SIG-M5 treated with dmso at 0.1 percent for 504 hours (cell line): ENCODE data around the gene MTRR.
A peak's percentile ranks its signal among the peaks of the same experiment; 100 is the strongest.

ENCODE experiments used
- DNase-seq: peaks from one replicate; lab custom pipeline; 2025; ENCODE audit not compliant: unreplicated experiment; lab: John Stamatoyannopoulos, UW

Gene MTRR

DNA sequence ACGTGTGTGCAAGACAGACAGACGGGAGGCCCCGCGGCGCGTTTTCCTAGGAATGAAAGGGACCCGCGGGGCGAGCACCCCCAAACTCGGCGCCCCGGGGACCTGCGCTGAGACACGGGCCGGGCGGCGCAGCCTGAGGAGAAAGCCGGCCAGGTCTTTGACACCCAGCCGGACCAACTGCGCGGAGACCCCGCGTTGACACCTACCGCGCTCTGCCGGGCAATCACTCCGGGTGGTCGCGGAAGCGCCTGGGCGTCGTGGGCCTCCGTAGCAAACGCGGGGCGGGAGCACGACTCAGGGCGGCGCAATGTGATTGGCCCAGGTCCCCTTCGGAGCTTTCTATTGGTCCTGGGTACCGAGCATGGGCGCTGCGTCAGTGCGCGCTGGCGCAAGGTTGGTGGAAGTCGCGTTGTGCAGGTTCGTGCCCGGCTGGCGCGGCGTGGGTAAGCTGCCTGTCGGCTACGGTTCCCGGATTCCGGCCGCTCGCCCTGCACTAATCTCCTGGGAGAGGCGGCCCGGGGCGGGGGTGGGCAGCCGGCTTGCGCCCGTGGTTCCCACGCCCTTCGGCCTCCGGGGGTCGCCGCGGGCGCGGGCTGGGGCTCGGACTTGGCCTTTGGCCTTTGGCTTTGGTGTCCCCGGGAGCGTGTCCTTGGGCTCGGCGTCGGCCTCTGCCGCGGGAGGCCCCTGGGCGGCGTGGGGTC lies at the start of gene MTRR, which contains the start of gene FASTKD3:
TSS of gene MTRR (plus strand) at position 376 of the 701 bp plus-strand sequence. CDS start 1,647 bp downstream, outside the sequence.
TSS of gene FASTKD3 (minus strand) at position 259 of the 701 bp plus-strand sequence. CDS start 948 bp downstream, outside the sequence.
- DNase-seq, result peak; percentile 94

DNA sequence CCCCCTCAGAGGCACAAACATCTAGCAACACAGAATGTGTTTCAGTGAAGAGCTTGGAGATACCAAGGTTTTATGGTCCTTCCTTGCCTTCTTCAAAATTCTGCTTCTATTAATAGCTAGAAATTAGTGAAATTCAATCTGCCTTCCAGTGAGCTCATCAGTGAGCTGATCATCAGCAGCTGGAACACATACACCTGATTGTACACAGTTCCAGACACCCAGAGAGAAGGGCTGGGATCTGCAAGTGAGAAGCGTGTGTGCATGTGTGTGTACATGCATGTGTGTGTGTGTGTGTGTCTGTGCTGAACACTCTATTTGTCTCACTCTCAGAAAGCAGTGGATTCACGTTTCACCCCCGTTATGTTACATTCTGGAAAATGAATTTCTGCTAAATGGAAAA lies 46.5 kb upstream of the MTRR start:
- DNase-seq, result no peak

DNA sequence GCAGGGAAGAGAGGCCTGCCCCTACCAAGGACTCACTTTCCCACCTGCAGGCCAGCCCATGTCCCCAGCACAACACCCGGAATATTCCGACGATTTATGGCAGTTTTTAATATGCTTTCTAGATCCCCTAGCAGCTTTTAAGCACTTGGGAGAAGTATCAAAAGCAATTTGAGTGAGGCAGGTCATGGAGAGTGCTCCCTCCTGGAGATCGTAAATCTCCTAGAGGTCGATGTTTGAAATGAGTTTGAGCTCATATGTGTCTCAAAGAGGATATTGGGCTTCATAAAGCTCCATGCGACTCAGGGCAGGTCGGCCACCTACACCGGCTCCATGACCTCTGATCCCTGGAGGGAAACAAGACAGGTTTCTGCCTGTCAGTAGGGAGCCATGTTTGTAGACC lies 45.4 kb upstream of the MTRR start:
- no peak for DNase-seq

DNA sequence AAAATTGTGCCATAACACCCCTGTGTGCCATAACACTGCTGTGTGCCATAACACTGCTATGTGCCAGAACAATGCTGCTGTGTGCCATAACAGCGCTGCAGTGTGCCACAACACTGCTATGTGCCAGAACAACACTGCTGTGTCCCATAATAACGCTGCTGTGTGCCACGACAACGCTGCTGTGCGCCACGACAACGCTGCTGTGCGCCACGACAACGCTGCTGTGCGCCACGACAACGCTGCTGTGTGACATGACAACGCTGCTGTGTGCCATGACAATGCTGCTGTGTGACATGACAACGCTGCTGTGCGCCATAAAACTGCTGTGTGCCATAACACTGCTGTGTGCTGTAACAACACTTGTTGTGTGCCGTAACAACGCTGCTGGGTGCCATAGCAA lies 44.0 kb upstream of the MTRR start:
- DNase-seq, result no peak

DNA sequence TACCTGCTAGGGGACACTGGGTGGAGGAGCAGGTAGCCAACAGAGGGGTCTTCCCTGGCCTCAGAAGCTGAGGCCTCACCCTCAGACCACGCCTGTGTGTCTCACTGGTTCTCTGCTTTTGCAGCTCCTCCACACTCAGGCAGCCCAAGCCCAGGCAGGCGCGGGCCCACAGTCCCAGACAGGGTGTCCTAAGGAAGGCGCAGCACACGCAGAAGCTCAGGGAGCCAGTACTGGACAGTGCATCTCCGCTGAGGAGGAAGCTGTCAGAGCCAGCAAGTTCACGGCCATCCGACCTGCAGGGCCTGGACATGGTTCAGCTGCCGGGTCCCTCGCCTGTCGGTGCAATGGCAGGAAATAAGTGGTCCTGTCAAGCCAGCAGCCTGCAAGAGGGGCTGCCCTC lies 43.3 kb upstream of the MTRR start:
- DNase-seq, result no peak

DNA sequence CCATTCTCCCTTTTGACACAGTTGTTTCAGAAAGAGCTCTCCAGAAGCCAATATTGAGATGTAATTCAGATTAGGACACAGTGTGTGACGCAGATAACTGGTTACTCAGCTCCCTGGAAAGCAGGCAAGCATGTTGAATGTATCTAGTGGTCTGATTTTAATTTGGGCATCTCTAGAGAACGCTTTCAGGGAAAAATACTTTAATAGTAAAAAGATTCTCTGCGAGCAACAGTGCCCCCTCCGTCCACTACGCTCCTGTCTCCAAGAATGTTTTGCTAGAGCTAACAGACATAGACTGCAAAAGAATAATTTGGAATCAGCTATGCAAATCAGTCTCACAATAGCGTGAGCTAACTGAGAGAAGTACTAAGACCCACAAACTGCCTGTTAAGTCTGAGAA lies 41.3 kb upstream of the MTRR start:
- no peak for DNase-seq

DNA sequence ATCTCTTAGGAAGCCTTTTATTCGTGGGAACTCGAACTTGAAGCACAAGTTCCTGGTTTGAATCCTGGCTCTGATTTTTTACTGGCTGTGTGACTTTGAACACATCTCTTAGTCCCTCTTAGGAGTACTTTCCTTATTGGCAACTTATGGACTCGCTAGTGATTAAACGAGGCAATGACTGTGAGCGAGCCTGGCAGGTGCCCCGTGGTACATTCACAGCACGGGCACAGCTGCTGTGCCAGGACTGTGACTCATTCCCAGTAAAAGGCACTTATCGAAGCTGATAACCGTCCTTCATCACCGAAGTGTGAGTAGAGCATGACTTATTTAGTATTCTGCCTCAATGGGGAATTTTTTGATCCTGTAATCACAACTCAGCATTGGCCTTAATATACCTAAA lies 40.7 kb upstream of the MTRR start:
- DNase-seq, result no peak

DNA sequence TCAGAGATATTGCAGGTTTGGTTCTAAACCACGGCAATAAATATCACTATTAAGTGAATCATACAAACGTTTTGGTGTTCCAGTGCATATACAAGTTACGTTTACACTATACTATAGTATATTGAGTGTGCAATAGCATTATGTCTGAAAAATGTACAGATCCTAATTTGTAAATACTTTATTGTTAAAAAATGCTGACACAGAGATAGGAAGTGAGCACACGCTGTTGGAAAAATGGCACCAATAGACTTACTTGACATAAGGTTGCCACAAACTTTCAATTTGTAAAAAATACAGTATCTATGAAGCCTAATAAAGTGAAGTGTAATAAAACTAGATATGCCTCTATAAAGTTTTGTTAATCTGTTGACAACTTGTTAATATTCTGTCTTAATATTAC lies 34.0 kb upstream of the MTRR start:
- DNase-seq, result no peak

DNA sequence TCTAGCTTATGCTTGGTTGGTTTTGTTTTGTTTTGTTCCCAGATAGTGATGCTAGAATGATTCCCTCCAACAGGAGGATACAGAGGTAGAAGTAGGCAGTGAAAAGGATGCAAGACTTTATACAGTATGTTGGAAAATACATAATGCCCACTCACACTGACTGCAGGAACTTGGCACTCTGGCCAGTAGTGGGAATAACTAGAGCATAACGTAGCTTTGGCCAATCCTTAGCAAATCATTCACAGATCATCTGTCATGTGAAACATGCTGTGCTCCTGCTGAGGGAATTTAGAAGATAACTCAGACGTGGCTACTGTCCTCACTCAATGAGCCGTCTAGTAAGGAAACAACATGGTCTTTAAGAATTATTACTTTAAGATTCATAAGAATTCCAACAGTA lies 31.5 kb upstream of the MTRR start:
- no peak for DNase-seq

DNA sequence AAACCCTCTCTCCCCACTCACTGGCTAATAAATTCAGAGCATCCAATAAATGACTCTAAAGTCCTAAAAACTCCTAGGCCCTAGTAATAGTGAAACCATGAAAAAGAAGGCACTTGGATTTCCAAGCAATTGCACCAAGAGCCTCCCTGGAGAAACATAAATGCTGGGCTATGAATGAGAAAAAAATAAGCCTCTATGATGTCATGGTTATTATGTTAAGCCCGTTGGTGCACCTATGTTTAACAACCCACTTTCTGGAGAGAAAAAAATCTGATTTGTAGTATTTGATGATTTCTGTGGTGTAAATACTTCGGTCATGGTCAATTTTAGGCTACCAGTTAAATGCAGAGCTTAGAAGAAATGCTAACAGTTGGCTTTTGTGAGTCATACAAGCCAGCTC lies 26.4 kb upstream of the MTRR start:
- DNase-seq, result no peak

DNA sequence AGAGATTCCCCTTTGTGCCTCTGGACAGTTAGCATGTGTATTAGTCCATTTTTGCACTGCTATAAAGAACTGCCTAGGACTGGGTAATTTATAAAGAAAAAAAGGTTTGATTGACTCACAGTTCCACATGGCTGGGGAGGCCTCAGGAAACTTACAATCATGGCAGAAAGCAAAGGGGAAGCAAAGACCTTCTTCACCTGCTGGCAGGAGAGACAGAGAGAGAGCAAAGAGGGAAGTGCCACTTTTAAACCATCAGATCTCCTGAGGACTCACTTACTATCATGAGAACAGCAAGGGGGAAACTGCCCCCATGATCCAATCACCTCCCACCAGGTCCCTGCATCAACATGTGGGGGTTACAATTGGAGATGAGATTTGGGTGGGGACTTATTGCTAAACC lies 24.0 kb upstream of the MTRR start:
- DNase-seq, result no peak

DNA sequence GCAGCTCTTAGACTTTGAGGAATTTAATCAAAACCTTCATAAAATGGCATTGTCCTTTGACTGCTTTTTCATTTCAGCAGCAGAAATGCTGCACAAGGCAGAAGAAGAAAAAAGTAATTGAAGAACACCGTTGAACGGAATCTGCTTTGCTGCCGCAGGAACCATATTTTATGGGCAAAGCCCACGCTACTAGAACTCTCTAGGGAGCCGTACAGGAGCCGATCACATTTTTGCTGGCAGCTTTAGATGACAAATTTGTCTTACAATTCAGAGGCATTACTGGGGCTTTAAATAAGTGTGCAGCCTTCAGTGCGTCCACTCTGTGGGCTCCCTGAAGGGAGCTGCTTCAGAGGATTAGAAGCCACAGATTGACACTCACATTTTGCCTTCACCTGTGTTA lies 23.4 kb upstream of the MTRR start:
- DNase-seq, result no peak

DNA sequence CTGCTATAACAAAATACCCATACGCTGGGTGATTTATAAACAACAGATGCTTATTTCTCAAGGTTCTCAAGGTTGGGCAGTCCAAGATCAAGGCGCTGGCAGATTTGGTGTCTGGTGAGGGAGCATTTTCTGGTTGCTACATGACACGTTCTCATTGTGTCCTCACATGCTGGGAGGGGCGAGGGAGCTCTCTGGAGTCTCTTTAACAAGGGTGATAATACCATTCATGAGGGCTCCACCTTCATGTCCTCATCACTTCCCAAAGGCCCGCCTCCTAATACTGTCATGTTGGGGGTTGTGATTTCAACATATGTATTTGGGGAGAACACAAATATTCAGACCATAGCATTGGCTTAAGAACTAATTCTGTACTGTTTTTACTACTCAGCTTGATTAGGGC lies 22.6 kb upstream of the MTRR start:
- DNase-seq, result no peak

DNA sequence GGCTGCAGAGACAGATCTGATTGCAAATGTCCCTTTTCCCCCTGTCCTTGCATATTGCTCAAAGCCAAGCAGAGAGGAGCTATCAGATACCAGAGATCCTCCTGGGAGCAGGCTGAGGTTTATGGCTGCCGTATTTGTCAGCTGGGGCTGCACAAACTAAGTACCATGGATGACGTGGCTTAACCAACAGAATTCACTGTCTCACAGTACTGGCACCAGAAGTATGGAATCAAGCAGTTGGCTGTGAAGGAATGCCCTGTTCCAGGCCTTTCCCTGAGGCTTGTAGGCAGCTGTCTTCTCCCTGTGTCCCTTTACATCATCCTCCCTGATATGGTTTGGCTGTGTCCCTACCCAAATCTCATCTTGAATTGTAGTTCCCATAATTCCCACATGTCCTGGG lies 20.7 kb upstream of the MTRR start:
- DNase-seq, result no peak

DNA sequence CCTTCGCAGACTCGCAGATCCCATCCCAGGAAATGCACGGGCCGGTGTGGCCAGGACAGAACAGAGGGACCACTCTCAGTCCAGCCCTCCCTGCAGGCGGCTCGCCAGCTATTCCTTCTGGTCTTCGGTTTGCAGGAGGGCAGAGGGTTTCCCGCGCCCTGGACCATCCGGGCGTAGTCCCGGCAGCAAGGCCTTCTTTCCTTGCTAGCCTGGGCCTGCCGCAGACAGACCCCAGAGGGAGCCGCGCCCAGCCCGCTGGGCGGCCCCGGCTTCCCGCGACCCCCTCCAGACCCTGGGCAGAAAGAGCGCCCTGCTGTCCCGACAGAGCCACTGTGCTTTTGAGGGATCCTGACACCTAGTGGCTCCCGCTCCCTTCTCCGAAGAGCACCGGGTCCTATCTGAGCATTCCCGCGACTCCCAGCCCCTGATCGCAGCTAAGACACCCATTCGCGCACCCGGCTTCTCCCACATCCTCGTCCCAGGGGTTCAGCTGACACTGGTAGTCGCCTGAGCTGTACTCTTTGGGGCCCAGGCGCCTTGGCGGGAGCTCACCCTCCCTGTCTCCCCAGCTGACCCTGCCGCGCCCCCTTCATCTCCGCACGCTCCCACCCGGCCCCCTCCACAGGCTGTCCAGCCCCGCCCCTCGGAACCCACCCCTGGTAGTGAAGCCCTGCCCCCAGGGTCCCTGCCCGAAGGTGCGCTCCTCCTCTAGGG lies 19.1 kb upstream of the MTRR start:
- no peak for DNase-seq

DNA sequence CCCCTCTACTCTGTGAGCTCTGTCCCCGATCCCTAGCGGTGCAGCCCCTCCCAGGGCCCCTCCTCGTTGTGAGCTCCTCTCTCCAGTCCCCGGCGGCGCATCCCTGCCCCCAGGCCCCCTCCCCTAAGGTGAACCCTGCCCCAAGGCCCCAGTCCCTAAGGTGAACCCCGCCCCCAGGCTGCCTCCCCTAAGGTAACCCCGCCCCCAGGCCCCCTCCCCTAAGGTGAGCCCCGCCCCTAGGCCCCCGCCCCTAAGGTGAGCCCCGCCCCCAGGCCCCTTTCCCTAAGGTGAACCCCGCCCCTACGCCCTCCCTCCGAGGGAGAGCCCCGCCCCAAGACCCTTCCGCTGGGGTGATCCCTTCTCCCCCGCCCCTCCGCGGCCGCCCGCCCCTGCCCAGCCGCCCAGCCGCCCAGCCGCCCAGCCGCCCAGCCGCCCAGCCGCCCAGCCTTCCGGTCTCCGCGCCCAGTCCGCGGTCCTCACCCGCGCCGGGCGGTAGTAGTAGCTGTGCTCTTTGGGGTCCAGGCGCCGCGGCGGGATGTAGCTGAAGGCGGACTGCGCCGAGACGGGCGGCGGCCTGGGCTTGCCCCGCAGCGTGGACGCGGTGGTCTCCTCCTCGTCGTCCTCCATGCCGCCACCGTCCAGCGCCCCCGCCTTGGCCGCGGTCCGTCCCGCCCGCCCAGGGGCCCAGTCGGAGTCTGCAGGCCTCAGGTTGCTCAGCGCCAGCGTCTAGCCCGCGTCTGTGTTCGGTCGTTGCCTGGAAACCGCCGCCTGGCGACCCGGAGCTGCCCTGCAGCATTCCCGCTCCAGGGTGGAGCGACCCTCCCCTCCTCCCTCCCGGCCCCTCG lies 18.3 kb upstream of the MTRR start, which contains the start of gene CFAP90:
TSS of gene CFAP90 (minus strand) at position 739 of the 845 bp plus-strand sequence. CDS start at position 627, 112 bp downstream.
- no peak for DNase-seq

DNA sequence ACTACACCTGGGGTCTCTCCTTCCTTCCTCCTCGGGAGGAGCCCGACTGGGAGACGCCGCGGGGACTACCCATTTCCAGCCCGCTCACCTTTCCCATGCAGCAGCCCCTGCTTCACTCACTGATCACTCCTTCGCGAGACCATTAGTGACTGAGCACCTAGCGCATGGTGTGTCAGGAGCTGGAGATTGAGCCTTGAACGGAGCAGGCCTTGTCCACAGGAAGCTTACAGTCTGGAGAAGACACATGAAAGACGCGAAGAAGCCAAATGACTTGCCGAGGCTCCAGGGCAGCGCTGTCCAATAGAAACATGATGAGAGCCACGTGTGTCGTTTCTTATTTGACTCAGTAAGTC lies 17.7 kb upstream of the MTRR start:
- DNase-seq, result no peak

DNA sequence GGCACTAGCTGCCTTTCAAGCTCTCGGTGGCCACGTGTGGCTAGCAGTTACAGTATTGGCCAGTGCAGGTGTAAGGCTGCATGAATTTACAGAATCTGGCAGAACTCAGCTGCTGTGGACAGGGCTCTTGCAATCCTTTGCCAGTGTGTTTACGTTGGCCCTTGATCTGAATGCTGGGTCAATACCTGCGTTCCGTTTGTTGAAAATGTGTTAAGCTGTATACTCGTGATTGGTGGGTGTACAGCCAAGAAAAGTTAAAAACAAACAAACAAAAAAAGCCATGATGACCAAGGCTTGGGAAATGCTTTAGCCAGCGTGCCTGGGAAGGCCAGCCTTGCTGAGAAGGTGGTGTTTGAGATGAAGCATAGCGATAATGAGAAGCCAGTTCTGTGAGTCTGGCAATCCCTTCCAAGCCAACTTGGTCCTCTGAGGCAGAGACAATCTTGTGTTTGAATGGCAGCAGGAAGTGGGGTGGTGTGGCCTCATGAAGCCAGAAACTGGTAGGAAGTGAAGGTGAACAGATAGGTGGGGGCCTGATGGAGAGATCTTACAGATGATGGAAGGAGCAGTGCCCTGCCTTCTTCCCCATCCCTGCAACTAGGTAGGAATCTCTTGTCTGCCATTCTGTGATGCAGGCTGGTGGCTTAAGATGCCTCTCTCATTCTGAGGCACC lies 17.2 kb upstream of the MTRR start:
- no peak for DNase-seq

DNA sequence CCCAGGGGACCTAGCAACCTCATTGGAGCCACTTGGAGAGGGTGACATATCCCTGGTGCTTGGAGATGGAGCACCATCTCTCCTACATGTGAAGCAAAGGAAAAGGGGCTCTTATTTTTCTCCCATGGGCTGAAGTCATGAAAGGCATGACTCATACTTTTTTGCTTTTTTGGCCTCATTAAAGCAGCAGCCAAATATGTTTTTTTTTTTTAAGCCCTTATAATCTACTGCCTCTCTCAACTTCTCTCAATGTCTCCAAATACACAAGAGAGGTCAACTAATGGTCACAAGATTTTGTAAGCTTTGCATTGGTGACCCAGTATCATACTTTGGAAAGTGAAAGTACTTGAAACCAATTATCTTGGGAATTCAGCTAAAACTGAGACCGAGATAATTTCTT lies 16.4 kb upstream of the MTRR start:
- DNase-seq, result no peak

DNA sequence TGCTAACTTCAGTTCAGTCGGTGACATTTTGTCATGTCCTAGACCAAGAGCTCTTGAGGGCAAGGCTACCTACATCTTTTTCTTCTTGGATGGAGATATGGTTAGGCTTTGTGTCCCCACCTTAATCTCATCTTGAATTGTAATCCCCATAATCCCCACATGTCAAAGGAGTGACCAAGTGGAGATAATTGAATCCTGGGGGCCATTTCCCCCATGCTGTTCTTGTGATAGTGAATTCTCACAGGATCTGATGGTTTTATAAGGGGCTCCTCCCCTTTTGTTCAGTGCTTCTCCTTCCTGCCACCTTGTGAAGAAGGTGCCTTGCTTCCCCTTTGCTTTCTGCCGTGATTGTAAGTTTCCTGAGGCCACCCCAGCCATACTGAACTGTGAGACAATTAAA lies 16.0 kb upstream of the MTRR start:
- no peak for DNase-seq

DNA sequence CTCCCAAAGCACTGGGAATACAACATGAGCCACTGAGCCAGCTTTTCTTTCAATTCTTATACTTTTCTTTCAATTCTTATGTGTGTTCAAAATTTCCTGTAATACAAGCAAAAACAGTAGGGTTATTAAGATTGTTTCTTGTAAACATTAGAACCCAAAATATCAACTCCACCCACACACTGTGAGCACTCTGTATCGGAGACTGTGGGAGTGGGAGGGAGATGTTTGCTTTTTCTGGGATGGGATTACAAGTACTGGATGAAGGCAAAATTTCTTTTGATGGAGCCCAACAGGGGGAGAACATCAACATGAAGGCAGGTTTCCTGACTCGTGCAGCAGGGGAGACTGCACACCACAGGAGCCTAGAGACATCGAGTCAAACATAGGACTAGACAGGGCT lies 13.3 kb upstream of the MTRR start:
- no peak for DNase-seq
